Fibroblast of villous mesenchyme (primary cell): ENCODE results near the gene BID. TPM values are rescaled to one million over a fixed set of nuclear protein-coding genes. Genes with fewer than 3 reads are reported as not detected.

ENCODE experiments used
- DNase-seq: peaks from one replicate; pipeline ENCODE4 v3.0.0-alpha.2; 2010; ENCODE audit warnings: low read depth
- H3K4me3 ChIP-seq: 2 replicates; pipeline ENCODE4 v1.5.1; 2011; ENCODE audit warnings: low read depth, mild to moderate bottlenecking, low read length
- CTCF ChIP-seq: IDR thresholded peaks from 2 replicates; pipeline ENCODE4 v1.5.1; 2012; ENCODE audit warnings: low read depth, mild to moderate bottlenecking, low read length; ENCODE audit not compliant: insufficient read depth
- small RNA-seq: library from RNA; depleted of rRNA; stranded (forward); fragments of <200 nt; gene quantifications from one replicate; pipeline ENCODE3, GENCODE V24; 2012
- total RNA-seq: library from RNA; depleted of rRNA; stranded (reverse); fragments of >200 nt; gene quantifications from 2 replicates; pipeline ENCODE4 v1.2.3, GENCODE V29; 2012

Gene BID
- total RNA-seq, 1 donor = 19.4 TPM

GRCh38 chr22:17684245-17684644 is 90.0 kb downstream of the BID start:
- DNase-seq = no peak
- no peak for TF ChIP-seq CTCF
- H3K4me3 ChIP-seq = no peak overlapping the region

Small RNAs within 50 kb of the gene (small RNA-seq; reads per million reads assigned to genes)
- not detected for gene MIR3198-1

Other genes with a start within 250 kb of the BID start
- under 0.01 and 0.32 TPM in 2 replicates for gene SLC25A18, start 211.0 kb downstream of the BID start, total RNA-seq
- 128 and 177 TPM in 2 replicates for gene ATP6V1E1, start 145.7 kb downstream of the BID start, total RNA-seq
- gene BCL2L13, start 135.7 kb downstream of the BID start, total RNA-seq = 53.5 and 64.3 TPM in 2 replicates